ENCODE data around the gene DOCK2.

DNA sequence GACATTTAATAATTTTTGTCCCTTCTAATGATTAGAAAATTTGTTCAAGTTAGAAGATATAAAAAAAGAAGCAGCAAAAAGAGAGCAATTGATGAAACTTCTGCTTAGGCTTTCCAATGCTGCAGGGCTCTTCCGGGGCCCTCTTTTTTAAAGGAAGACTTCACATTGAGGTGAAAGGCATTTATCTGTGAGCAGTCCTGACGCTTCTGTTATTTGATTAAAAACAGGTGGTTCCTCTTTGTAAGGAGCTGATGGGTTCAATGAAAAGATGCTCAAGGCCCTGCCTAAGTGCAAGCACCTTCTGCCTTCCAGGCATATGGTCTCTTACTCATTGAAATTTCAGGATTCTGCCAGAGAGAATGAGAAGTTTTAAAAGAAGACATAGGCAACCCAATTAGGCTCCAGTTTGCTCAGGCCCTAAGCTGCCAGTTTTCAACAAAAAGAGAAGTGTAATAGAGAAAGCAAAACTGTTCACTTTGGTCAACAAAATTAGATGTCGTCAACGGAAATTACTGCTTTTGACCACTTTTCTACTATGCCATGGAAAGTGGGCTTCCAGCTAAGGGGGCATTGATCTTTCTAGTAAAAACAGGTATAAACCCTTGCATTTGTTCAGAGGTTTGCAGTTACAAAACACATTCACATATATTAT, 243.1 kb downstream of the DOCK2 start:
- TF ChIP-seq, protein P1, sequence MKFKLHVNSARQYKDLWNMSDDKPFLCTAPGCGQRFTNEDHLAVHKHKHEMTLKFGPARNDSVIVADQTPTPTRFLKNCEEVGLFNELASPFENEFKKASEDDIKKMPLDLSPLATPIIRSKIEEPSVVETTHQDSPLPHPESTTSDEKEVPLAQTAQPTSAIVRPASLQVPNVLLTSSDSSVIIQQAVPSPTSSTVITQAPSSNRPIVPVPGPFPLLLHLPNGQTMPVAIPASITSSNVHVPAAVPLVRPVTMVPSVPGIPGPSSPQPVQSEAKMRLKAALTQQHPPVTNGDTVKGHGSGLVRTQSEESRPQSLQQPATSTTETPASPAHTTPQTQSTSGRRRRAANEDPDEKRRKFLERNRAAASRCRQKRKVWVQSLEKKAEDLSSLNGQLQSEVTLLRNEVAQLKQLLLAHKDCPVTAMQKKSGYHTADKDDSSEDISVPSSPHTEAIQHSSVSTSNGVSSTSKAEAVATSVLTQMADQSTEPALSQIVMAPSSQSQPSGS (tag by site-specific recombination; IDR thresholded peaks at IDR 0.05; ENCODE audit: low read depth): no peak
- TF ChIP-seq ZNF121 (tag by site-specific recombination; IDR thresholded peaks at IDR 0.05) (no peak), ZNF624 (tag by site-specific recombination; IDR thresholded peaks at IDR 0.05) (no peak), ZFP41 (tag by site-specific recombination; IDR thresholded peaks at IDR 0.05; ENCODE audit: borderline replicate concordance) (no peak), ZNF214 (tag by site-specific recombination; IDR thresholded peaks at IDR 0.05; ENCODE audit: borderline replicate concordance) (no peak), KLF1 (tag by site-specific recombination; IDR thresholded peaks at IDR 0.05) (no peak), ZNF571 (tag by site-specific recombination; IDR thresholded peaks at IDR 0.05) (no peak)
- TF ChIP-seq, protein P2, sequence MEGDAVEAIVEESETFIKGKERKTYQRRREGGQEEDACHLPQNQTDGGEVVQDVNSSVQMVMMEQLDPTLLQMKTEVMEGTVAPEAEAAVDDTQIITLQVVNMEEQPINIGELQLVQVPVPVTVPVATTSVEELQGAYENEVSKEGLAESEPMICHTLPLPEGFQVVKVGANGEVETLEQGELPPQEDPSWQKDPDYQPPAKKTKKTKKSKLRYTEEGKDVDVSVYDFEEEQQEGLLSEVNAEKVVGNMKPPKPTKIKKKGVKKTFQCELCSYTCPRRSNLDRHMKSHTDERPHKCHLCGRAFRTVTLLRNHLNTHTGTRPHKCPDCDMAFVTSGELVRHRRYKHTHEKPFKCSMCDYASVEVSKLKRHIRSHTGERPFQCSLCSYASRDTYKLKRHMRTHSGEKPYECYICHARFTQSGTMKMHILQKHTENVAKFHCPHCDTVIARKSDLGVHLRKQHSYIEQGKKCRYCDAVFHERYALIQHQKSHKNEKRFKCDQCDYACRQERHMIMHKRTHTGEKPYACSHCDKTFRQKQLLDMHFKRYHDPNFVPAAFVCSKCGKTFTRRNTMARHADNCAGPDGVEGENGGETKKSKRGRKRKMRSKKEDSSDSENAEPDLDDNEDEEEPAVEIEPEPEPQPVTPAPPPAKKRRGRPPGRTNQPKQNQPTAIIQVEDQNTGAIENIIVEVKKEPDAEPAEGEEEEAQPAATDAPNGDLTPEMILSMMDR (tag by site-specific recombination; IDR thresholded peaks at IDR 0.05): no peak

Data from HEK293 (cell line).